Endodermal cell (in vitro differentiated cells): Measurements from ENCODE around the gene INTS4. TPM values are rescaled to one million over a fixed set of nuclear protein-coding genes. Genes with fewer than 3 reads are reported as not detected.

Experiments
- DNase-seq: peaks from one replicate; pipeline ENCODE4 v3.0.0-alpha.2; 2017
- H3K27ac ChIP-seq: 2 replicates; pipeline ENCODE4 v1.5.1; 2013; ENCODE audit warnings: mild to moderate bottlenecking, low read depth, low read length, moderate library complexity
- H3K27me3 ChIP-seq: 2 replicates; pipeline ENCODE4 v1.6.1; 2013; ENCODE audit warnings: mild to moderate bottlenecking, low read length, moderate library complexity; ENCODE audit not compliant: insufficient read depth, control insufficient read depth, poor library complexity, severe bottlenecking
- H3K36me3 ChIP-seq: 2 replicates; pipeline ENCODE4 v1.7.0; 2013; ENCODE audit warnings: mild to moderate bottlenecking, low read length, moderate library complexity; ENCODE audit not compliant: control insufficient read depth, insufficient read depth
- H3K4me1 ChIP-seq: one replicate; pipeline ENCODE4 v1.7.0; 2013; ENCODE audit warnings: low read length; ENCODE audit not compliant: control insufficient read depth, insufficient read depth
- H3K4me3 ChIP-seq: 2 replicates; pipeline ENCODE4 v1.5.1; 2013; ENCODE audit warnings: mild to moderate bottlenecking, low read length, moderate library complexity
- H3K9ac ChIP-seq: 2 replicates; pipeline ENCODE4 v1.6.1; 2013; ENCODE audit warnings: mild to moderate bottlenecking, low read length, moderate library complexity; ENCODE audit not compliant: poor library complexity, severe bottlenecking; ENCODE audit errors: extremely low read depth
- H3K9me3 ChIP-seq: 2 replicates; pipeline ENCODE4 v1.6.1; 2013; ENCODE audit warnings: mild to moderate bottlenecking, low read length, moderate library complexity; ENCODE audit not compliant: control insufficient read depth
- H3K27ac Mint-ChIP-seq: 2 replicates; pipeline ENCODE4 v1.8.0; 2020; ENCODE audit warnings: mixed read lengths
- H3K27me3 Mint-ChIP-seq: 2 replicates; pipeline ENCODE4 v1.8.0; 2021; ENCODE audit warnings: mild to moderate bottlenecking, mixed read lengths; ENCODE audit not compliant: insufficient read depth
- H3K36me3 Mint-ChIP-seq: 2 replicates; pipeline ENCODE4 v1.8.0; 2020; ENCODE audit warnings: low read depth, mixed read lengths
- H3K4me1 Mint-ChIP-seq: 2 replicates; pipeline ENCODE4 v1.8.0; 2020; ENCODE audit warnings: mixed read lengths
- H3K4me3 Mint-ChIP-seq: 2 replicates; pipeline ENCODE4 v1.8.0; 2020; ENCODE audit warnings: mild to moderate bottlenecking, moderate library complexity, mixed read lengths
- H3K9me3 Mint-ChIP-seq: 2 replicates; pipeline ENCODE4 v1.8.0; 2020; ENCODE audit warnings: mild to moderate bottlenecking, mixed read lengths
- WGBS, 2 experiments: methylation state at CpG; one replicate each; pipeline versions ENCODE4 v1.1.5 to v1.1.7; 2013; ENCODE audit warnings: missing lambda C conversion rate in 2 of 2, mixed read lengths in 1 of 2; ENCODE audit not compliant: insufficient coverage in 1 of 2, insufficient read length in 1 of 2; 5-methylcytosine and 5-hydroxymethylcytosine counted together
- total RNA-seq, 2 donors: library from RNA; stranded (reverse); fragmentation: NEBNext Ultra II Directional in 1 of 2; extraction: Animal tissue kit (Norgen Biotek cat#: 25700) in 1 of 2; gene quantifications; 2 replicates in 1 of 2; 3 replicates in 1 of 2; pipeline ENCODE4 v1.2.1, GENCODE V29; 2021
- TF ChIP-seq, protein P1 (sequence below): fragments of 200-600 bp; sonication (generic); conservative IDR thresholded peaks from 2 replicates; pipeline ENCODE4 v1.5.0; 2021; ENCODE audit warnings: antibody characterized with exemption, mild to moderate bottlenecking

INTS4 gene
- total RNA-seq, 2 donors from 2014 or later, result 37.2 to 42.0 TPM

DNA sequence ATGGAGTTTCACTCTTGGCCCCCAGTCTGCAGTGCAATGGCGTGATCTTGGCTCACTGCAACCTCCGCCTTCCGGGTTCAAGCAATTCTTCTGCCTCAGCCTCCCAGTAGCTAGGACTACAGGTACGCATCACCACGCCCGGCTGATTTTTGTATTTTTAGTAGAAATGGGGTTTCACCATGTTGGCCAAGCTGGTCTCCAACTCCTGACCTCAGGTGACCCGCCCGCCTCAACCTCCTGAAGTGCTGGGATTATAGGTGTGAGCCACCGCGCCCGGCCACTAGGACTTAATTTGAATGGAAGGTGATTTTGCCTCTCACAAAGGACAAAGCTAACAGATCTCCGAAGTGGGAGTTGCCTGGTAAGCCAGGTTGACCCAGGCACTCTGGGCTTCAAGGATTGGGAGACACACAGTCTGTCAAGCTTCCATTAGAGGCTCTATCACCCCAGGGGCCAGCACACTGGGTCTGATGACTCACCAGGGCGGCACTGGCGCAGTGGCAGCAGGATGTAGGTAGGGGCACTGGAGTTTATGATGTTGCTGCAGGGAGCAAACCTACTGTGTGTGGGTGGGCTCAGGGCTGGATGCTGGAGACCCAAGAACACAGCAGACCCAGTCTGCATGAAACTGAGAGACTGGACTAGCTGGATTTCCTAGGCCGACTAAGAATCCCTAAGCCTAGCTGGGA is 46.4 kb upstream of the INTS4 start:
- H3K27ac ChIP-seq, result no peak overlapping the region
- 93 to 95% methylated on average over 10 to 15 of the region's 15 CpGs for WGBS, 2 experiments

DNA sequence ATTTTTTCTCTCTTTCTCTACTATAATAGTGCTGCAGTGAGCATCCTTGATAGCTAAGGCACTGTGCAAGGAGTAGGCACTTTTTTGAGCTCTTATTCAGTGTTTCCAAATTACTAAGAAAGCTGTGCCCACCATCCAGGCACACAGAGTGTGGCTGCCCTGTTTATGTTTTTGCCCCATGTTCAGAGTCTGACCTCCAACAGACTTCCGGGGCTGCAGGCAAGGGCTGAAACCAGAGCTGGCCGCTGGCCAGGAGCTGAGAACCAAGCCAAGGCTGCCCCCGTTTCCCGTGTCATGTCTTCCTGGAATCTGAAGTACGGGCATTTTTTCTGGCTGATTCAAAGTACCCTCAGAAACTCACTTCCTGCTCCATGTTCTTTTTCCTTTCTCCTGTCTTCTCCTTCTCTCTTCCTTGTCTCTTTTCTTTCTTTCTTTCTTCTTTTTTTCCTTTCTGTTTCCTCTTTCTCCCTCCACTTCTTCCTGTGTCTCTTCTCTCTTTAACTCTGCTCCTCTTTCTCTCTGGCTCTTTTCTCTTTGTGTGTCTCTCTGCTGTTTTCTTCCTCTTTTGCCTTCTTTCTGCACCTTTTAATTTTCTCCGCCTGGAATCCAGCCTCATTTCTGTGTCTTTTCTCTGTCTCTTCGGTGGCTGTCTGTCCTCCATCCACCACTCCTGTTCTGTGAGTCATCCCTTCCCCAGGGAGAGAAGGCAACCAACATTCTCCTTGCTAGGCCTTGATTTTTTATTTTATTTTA is 45.6 kb upstream of the INTS4 start:
- H3K27ac Mint-ChIP-seq, result peak overlapping the region; percentile 28
- TF ChIP-seq, protein P1, sequence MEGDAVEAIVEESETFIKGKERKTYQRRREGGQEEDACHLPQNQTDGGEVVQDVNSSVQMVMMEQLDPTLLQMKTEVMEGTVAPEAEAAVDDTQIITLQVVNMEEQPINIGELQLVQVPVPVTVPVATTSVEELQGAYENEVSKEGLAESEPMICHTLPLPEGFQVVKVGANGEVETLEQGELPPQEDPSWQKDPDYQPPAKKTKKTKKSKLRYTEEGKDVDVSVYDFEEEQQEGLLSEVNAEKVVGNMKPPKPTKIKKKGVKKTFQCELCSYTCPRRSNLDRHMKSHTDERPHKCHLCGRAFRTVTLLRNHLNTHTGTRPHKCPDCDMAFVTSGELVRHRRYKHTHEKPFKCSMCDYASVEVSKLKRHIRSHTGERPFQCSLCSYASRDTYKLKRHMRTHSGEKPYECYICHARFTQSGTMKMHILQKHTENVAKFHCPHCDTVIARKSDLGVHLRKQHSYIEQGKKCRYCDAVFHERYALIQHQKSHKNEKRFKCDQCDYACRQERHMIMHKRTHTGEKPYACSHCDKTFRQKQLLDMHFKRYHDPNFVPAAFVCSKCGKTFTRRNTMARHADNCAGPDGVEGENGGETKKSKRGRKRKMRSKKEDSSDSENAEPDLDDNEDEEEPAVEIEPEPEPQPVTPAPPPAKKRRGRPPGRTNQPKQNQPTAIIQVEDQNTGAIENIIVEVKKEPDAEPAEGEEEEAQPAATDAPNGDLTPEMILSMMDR, result no peak
- peaks cover 7% of the 10 kb centered on the region for H3K4me1 Mint-ChIP-seq
- Histone ChIP-seq H3K4me3 (no peak overlapping the region), H3K27ac (no peak overlapping the region), H3K9ac (no peak overlapping the region), H3K36me3 (no peaks in the 10 kb centered on the region), H3K27me3 (no peaks in the 10 kb centered on the region), H3K4me1 (no peaks in the 10 kb centered on the region), H3K9me3 (no peaks in the 10 kb centered on the region)
- H3K9me3 Mint-ChIP-seq, result no peaks in the 10 kb centered on the region
- 66 to 86% methylated on average over 5 to 7 of the region's 7 CpGs for WGBS, 2 experiments
- no peak overlapping the region for H3K4me3 Mint-ChIP-seq
- peaks cover 3% of the 10 kb centered on the region for H3K27me3 Mint-ChIP-seq
- DNase-seq, result no peak
- no peaks in the 10 kb centered on the region for H3K36me3 Mint-ChIP-seq

More for the DNA sequence above, 46.4 kb upstream of the INTS4 start:
- Mint-ChIP-seq H3K27ac (no peak overlapping the region), H3K27me3 (peaks cover 9% of the 10 kb centered on the region), H3K36me3 (no peaks in the 10 kb centered on the region), H3K4me3 (no peak overlapping the region), H3K4me1 (peaks cover 10% of the 10 kb centered on the region), H3K9me3 (no peaks in the 10 kb centered on the region)
- Histone ChIP-seq H3K27me3 (no peaks in the 10 kb centered on the region), H3K9me3 (no peaks in the 10 kb centered on the region), H3K9ac (no peak overlapping the region), H3K36me3 (no peaks in the 10 kb centered on the region), H3K4me1 (no peaks in the 10 kb centered on the region), H3K4me3 (no peak overlapping the region)
- TF ChIP-seq, protein P1, result peak; percentile 41
- peak; percentile 67 for DNase-seq

DNA sequence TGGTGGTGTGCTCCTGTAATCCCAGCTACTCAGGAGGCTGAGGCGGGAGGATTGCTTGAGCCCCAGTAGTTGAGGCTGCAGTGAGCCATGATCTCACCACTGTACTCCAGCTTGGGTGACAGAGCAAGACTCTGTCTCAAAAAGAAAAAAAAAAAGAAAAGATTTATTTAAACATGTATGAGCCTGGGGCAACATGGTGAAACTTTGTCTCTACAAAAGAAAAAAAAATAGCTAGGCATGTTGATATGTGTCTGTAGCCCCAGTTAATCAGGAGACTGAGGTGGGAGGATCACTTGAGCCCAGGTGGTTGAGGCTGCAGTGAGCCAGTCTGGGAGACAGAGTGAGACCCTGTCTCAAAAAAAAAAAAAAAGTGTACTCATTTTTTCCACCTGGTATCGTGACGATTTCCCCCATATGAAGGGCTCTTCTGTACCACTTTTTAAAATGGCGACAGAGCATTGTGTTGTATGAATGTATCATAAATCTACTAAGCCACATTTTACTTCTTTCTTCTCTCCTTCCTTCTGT is 45.0 kb upstream of the INTS4 start:
- Histone ChIP-seq H3K9ac (no peak overlapping the region), H3K27ac (no peak overlapping the region), H3K36me3 (no peaks in the 10 kb centered on the region), H3K4me3 (no peak overlapping the region), H3K27me3 (no peaks in the 10 kb centered on the region), H3K9me3 (no peaks in the 10 kb centered on the region), H3K4me1 (no peaks in the 10 kb centered on the region)
- H3K27ac Mint-ChIP-seq, result no peak overlapping the region
- no peaks in the 10 kb centered on the region for H3K36me3 Mint-ChIP-seq
- 94% methylated on average over 3 of the region's 4 CpGs; no CpG with 5 or more reads in 1 of the 2 experiments for WGBS, 2 experiments
- H3K27me3 Mint-ChIP-seq, result peaks cover 3% of the 10 kb centered on the region
- H3K4me3 Mint-ChIP-seq, result no peak overlapping the region
- H3K9me3 Mint-ChIP-seq, result no peaks in the 10 kb centered on the region
- TF ChIP-seq, protein P1, result no peak
- peaks cover 7% of the 10 kb centered on the region for H3K4me1 Mint-ChIP-seq
- no peak for DNase-seq
